ENCODE data around the gene SEMA6B.

The SEMA6B gene

GRCh38 chr19:4523306-4524110, 36.0 kb downstream of the SEMA6B start:
- DNase-seq: peak; percentile 15 to 43

DNA sequence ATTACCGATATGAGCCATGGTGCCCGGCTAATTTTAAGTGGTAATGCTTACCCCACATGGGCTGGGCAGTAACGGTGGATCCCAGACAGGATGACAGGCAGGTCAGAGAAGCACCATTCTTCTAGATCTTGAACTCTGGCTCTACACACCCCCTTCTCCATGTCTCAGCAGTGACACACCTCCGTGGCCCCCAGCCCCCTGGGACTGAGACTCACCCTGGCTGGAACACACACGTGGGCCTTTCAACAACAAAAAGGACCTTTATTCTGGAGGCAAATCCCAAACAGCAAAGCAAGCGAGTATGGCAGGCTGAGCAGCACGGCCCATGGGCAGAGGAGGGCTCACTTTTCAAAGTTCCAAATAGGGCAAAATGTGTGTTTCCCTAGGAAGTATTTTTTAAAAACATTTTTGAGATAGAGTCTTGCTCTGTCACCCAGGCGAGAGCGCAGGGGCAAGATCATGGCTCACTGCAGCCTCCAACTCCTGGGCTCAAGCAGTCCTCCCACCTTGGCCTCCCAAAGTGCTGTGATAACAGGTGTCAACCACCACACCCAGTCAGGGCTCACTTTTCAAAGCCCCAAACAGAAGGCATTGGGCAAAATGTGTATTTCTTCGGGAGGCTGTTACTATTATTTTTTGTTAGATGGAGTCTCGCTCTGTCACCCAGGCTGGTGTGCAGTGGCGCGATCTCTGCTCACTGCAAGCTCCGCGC, 37.0 kb downstream of the SEMA6B start:
- DNase-seq: no peak

DNA sequence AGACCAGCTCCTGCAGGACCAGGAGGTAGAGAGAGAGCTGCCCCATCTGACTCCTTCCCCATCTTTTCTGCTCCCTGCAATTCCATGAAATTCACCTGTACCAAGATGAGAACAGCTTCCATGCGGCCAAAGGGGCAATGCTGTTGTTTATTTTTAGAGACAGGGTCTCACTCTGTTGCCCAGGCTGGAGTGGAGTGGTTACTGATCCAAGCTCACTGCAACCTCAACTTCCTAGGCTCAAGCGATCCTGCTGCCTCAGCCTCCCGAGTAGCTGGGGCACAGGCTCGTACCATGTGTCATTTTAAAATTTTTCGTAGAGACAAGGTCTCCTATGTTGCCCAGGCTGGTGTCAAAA, 37.6 kb downstream of the SEMA6B start:
- DNase-seq: no peak

GRCh38 chr19:4521170-4521887, 38.2 kb downstream of the SEMA6B start:
- no peak for DNase-seq

DNA sequence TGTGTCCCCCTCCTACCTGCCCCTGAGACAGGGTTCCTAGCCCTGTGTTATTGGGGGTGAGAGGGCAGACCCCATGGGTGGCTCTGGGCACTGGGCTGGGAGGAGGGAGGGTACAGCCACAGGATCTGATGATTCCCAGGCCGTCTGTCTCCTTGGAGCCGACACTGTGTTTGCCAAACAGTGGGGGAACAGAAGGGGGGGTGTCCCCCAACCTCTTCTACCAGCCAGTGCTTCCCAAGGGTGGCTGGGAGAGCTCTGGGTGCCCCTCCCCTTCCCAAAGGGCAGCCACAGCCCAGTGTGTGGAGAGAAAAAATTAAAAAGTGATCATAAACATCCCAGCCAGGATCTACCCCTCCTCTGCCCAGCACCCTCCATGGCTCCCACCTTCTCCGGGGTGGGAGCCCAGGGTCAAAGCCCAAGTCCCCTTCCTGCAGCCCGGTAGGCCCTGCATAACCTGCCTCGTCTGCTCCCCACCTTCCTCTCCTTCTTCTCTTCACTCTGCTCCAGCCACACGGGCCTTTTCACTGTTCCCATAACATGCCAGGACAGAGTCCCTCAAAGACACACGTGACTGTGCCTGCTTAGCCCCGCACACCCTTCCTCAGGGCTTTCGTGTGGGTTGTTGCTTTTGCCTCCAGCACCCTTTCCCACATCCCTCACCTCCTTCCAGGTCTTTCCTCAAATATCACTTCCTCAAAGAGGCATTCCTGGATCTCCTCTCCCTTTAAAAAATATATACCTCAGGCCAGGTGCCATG, 39.8 kb downstream of the SEMA6B start:
- no peak for DNase-seq

GRCh38 chr19:4519172-4519496, 40.4 kb downstream of the SEMA6B start:
- DNase-seq: no peak

- no peak for DNase-seq
Measured at GRCh38 chr19:4518345-4519171, 40.9 kb downstream of the SEMA6B start, which contains the start of gene PLIN4. PLIN4 (minus strand) TSS chr19:4518486; CDS start chr19:4518272, 214 bp downstream.

- no peak for DNase-seq
Measured at GRCh38 chr19:4517451-4518057, 41.9 kb downstream of the SEMA6B start.

GRCh38 chr19:4516939-4517300, 42.6 kb downstream of the SEMA6B start:
- no peak for DNase-seq

DNA sequence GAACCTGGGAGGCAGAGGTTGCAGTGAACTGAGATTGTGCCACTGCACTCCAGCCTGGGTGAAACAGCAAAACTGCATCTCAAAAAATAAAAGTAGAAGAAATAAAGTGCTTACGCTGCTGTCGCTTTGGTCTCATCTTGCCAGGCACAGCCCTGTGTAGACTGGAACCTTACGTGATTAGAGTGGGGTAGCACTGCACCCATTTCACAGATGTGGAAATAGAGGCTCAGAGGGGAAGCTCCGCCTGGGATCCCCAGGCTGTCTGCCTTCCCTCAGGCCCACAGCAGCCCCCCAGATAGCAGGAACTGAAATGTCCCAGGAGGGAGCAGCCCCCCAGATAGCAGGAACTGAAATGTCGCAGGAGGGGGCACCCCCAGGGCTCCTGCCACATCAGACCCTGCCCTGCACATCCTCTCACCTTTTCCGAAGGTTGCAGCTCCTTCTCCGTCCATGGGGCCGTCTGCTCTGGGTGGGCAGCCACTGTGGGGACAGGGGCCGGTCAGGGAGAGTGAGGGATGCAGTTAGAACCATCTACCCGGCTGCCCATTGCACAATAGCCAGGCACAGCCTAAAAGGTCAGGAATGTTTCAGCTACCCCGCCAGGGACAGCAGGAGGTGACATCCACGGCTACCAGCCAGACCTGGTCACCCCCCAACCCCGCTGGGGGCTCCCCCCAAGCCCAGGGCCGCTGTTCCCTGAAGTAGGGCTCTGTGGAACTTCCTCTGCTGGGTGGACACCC, 43.1 kb downstream of the SEMA6B start:
- DNase-seq: no peak

- DNase-seq: no peak
Measured at GRCh38 chr19:4515732-4516131, 43.8 kb downstream of the SEMA6B start.

GRCh38 chr19:4513248-4513647, 46.2 kb downstream of the SEMA6B start:
- no peak for DNase-seq

DNA sequence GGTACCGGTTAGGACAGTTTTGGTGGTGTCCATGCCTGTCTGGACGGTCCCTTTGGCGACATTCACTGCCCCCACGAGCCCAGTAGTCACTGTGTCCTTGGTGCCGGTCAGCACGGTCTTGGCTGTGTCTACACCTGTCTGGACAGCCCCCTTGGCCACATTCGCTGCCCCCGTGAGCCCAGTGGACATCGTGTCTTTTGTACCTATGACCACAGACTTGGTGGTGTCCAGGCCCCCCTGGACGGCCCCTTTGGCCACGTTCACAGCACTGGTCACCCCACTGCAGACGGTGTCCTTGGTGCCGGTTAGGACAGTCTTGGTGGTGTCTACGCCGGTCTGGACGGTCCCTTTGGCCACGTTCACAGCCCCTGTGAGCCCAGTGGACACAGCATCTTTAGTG, 47.4 kb downstream of the SEMA6B start:
- DNase-seq: no peak

DNA sequence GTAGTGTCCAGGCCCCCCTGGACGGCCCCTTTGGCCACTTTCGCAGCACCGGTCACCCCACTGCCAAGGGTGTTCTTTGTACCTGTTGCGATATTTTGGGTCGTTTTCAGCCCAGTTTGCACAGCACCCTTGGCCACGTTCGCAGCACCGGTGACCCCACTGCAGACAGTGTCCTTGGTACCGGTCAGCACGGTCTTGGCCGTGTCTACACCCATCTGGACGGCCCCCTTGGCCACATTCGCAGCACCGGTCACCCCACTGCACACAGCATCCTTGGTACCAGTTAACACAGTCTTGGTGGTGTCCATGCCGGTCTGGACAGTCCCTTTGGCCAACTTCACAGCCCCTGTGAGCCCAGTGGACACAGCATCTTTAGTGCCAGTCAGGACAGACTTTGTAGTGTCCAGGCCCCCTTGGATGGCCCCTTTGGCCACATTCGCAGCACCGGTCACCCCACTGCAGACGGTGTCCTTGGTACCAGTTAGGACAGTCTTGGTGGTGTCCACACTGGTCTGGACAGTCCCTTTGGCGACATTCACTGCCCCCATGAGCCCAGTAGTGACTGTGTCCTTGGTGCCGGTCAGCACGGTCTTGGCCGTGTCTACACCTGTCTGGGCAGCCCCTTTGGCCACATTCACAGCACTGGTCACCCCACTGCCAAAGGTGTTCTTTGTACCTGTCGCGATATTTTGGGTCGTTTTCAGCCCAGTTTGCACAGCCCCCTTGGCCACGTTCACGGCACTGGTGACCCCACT, 48.0 kb downstream of the SEMA6B start:
- no peak for DNase-seq

DNA sequence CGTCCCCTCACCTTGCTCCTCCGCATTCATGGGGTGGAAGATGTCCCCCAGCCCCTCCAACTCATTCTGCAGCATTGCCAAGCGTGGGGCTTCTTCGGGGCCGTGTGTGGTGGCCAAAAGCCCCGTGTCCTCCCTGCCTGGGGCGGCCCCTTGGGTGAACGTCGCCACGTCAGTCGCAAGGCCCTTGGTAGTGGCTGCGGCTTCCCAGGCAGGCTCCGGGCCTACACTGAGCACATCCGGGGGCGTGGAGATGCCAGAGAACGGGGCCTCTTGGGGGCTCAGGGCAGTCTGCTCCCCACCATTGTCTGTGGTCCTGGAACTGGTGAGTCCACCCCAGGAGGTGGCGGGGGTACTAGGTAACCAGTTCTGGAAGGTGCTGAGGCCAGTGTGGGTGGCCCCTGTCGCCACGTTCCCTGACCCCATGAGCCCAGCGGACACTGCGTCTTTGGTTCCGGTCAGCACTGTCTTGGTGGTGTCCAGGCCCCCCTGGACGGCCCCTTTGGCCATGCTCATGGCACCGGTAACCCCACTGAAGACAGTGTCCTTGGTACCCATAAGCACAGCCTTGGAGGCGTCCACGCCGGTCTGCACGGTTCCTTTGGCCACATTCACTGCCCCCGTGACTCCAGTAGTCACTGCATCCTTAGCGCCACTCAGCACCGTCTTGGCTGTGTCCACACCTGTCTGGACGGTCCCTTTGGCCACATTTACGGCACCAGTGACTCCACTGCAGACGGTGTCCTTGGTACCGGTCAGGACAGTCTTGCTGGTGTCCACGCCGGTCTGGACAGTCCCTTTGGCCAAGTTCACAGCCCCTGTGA, 48.8 kb downstream of the SEMA6B start:
- no peak for DNase-seq

GRCh38 chr19:4508698-4509097, 50.8 kb downstream of the SEMA6B start:
- no peak for DNase-seq

DNA sequence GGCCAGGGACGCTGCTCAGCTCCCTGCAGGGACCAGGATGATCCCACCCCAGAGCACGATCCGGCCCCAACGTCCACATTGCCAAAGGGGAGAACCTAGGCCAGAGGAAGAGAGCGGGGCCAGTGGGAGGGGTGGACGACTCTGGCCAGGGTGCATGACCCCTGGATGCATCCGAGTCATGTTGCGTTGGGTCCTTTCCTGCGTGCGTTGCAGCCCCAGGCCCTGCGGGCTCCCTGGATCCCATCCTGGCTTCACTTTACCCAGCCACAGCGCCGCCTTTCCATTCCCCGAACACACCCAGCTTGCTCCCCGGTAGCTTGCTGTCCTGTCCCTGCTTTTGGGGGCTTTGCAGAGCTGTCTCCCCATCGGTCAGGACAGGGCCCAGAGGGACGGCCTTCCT, 51.7 kb downstream of the SEMA6B start:
- no peak for DNase-seq

- no peak for DNase-seq
Measured at GRCh38 chr19:4507150-4507452, 52.4 kb downstream of the SEMA6B start.

GRCh38 chr19:4506449-4507149, 52.9 kb downstream of the SEMA6B start:
- DNase-seq: peak; percentile 6 to 27

All from AML-193 (cell line).